Omental fat pad (tissue), 4 donors: ENCODE measurements around the gene IL4R. TPM values are rescaled to one million over a fixed set of nuclear protein-coding genes. Genes with fewer than 3 reads are reported as not detected.
"Not testable (repeated sequence)": the region's sequence is repeated elsewhere in the genome, so short reads cannot be mapped to it uniquely, and the experiment has no call there.

ENCODE experiments used
- ATAC-seq: fragments of 150-250 bp; one replicate; pipeline ENCODE4 v1.9.1; 2016; ENCODE audit warnings: mild to moderate bottlenecking, moderate library complexity; ENCODE audit not compliant: low FRiP score
- DNase-seq: peaks from one replicate; pipeline ENCODE4 v3.0.0-alpha.2; 2019; ENCODE audit warnings: low spot score
- total RNA-seq, 4 donors: library from RNA; depleted of rRNA; stranded (reverse); fragments of >200 nt; gene quantifications; one replicate each; pipeline ENCODE4 v1.1.0, GENCODE V29; 2016
- TF ChIP-seq, protein P1 (sequence below), 3 donors: fragments of 450-650 bp; IDR thresholded peaks; one replicate each; pipeline ENCODE4 v1.5.1; 2016 to 2017; ENCODE audit warnings: antibody characterized with exemption in 3 of 3, mild to moderate bottlenecking in 3 of 3, moderate library complexity in 2 of 3

IL4R gene
- total RNA-seq, 4 donors from 2014 or later: 36.9 to 162 (median 47.3) TPM

- TF ChIP-seq, protein P1, sequence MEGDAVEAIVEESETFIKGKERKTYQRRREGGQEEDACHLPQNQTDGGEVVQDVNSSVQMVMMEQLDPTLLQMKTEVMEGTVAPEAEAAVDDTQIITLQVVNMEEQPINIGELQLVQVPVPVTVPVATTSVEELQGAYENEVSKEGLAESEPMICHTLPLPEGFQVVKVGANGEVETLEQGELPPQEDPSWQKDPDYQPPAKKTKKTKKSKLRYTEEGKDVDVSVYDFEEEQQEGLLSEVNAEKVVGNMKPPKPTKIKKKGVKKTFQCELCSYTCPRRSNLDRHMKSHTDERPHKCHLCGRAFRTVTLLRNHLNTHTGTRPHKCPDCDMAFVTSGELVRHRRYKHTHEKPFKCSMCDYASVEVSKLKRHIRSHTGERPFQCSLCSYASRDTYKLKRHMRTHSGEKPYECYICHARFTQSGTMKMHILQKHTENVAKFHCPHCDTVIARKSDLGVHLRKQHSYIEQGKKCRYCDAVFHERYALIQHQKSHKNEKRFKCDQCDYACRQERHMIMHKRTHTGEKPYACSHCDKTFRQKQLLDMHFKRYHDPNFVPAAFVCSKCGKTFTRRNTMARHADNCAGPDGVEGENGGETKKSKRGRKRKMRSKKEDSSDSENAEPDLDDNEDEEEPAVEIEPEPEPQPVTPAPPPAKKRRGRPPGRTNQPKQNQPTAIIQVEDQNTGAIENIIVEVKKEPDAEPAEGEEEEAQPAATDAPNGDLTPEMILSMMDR (IDR thresholded peaks at IDR 0.05): no peak
- ATAC-seq (no peak), DNase-seq (no peak)
Measured at GRCh38 chr16:27387724-27388123, 74.0 kb downstream of the IL4R start.

DNA sequence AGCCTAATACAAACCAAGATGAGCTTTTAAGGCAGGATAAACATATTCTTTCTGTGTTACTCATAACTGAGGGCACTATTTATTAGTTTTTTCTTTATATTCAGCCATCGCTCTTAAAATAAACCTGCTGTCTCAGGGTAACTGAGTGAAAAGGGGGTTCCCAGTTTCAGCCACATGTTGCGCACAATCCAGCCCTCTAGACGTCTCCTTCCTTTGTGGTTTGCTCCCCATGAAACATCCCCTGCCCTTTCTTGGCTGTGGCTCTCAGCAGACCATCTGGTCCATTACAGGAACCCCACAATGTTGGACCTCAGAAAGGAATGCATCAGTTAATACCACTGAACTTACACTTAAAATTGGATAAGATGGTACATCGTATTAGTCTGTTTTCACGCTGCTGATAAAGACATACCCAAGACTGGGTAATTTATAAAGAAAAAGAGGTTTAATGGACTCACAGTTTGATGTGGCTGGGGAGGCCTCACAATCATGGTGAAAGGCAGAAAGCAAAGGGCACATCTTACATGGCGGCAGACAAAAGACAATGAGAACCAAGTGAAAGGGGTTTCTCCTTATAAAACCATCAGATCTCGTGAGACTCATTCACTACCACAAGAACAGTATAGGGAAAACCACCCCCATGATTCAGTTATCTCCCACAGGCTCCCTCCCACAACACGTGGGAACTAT, 75.6 kb downstream of the IL4R start:
- TF ChIP-seq, protein P1 (IDR thresholded peaks at IDR 0.05): no peak
- ATAC-seq: no peak
- no peak for DNase-seq

DNA sequence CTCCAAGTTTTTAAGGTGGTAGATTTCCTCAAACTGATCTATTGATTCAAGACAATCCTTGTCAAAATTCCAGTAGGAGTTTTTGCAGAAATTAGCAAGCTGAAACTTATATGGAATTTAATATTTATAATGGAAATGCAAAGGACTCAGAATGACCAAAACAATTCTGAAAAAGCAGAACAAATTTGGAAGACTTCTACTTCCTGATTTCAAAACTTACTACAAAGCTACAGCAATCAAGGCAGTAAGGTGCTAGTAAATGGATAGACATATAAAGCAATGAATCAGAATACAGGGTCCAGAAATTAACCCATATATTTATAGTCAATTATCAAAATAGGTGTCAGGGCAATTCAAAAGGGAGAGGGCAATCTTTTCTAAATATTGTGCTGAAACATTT, 76.4 kb downstream of the IL4R start:
- TF ChIP-seq, protein P1 (IDR thresholded peaks at IDR 0.05): no peak
- no peak for DNase-seq
- ATAC-seq: no peak

DNA sequence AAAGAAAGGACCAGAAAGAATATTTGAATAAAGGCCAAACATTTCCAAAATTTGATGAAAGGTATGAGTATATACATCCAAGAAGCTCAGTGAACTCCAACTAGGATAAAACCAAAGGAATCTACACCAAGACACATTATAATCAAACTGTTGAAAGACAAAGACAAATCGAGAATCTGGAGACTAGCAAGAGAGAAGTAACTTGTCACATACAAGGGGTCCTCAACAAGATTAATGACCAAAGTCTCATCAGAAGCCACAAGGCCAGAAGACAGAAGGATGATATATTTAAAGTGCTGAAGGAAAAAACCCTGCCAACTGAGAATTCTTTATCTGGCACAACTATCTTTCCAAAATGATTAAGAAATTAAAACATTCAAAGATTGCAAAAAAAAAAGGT, 78.9 kb downstream of the IL4R start:
- DNase-seq (no peak), ATAC-seq (no peak)
- TF ChIP-seq, protein P1 (IDR thresholded peaks at IDR 0.05): no peak

DNA sequence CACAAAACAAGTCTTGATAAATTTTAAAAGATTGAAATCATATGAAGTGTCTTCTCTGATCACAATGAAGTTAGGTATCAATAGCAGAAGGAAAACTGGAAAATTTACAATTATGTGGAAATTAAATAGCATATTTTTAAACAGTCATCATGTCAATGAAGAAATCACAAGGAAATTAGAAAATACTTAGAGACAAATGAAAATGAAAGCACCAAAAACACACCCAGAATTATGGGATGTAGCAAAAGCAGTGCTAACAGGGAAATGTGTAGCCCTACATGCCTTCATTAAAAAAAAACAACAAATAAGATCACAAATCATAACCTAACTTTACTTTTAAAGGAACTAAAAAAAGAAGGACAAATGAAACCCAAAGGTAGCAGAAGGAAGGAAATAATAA, 80.7 kb downstream of the IL4R start:
- ATAC-seq: no peak
- TF ChIP-seq, protein P1 (IDR thresholded peaks at IDR 0.05): no peak

GRCh38 chr16:27398341-27398893, 84.6 kb downstream of the IL4R start:
- DNase-seq, ATAC-seq: not testable (repeated sequence)

More for the DNA sequence above, 80.7 kb downstream of the IL4R start:
- DNase-seq: no peak

GRCh38 chr16:27398894-27399853, 85.4 kb downstream of the IL4R start:
- TF ChIP-seq, protein P1 (IDR thresholded peaks at IDR 0.05): no peak
- DNase-seq (no peak), ATAC-seq (no peak)
